Endothelial cell of umbilical vein (primary cell): Measurements from ENCODE around the gene ICE2.

Experiments
- CTCF ChIP-seq, 2 donors: IDR thresholded peaks; 1 replicate in 1 of 2; 2 replicates in 1 of 2; pipeline ENCODE4 v1.5.1; 2011; ENCODE audit warnings: low read length in 2 of 2, mild to moderate bottlenecking in 2 of 2, moderate library complexity in 2 of 2, control low read depth in 1 of 2, inconsistent platforms in 1 of 2, low read depth in 1 of 2; ENCODE audit not compliant: insufficient read depth in 1 of 2; ENCODE audit errors: extremely low read depth in 1 of 2
- EZH2 ChIP-seq: IDR thresholded peaks from 2 replicates; pipeline ENCODE4 v1.6.1; 2012; ENCODE audit warnings: borderline replicate concordance, low read depth, mild to moderate bottlenecking, moderate library complexity, low read length, inconsistent platforms; ENCODE audit not compliant: severe bottlenecking
- FOS ChIP-seq: IDR thresholded peaks from 2 replicates; pipeline ENCODE4 v1.6.1; 2011; ENCODE audit warnings: mild to moderate bottlenecking, low read length, moderate library complexity, borderline replicate concordance; ENCODE audit not compliant: insufficient read depth
- GATA2 ChIP-seq: IDR thresholded peaks from 2 replicates; pipeline ENCODE4 v1.7.0; 2011; ENCODE audit warnings: low read depth, mild to moderate bottlenecking, moderate library complexity, mixed read lengths, low read length; ENCODE audit not compliant: insufficient read length, insufficient read depth
- JUN ChIP-seq: IDR thresholded peaks from 2 replicates; pipeline ENCODE4 v1.6.1; 2011; ENCODE audit warnings: borderline replicate concordance, low read depth; ENCODE audit not compliant: insufficient read length, insufficient read depth
- MAX ChIP-seq: IDR thresholded peaks from 2 replicates; pipeline ENCODE4 v1.6.1; 2011; ENCODE audit not compliant: insufficient read depth, insufficient read length
- MYC ChIP-seq: IDR thresholded peaks from one replicate; pipeline ENCODE4 v1.6.1; 2011; ENCODE audit warnings: mild to moderate bottlenecking, low read depth, low read length
- POLR2A ChIP-seq: IDR thresholded peaks from 2 replicates; pipeline ENCODE4 v1.6.1; 2012; ENCODE audit warnings: low read depth, mild to moderate bottlenecking, control low read depth, low read length
- POLR2AphosphoS5 ChIP-seq: IDR thresholded peaks from 2 replicates; pipeline ENCODE4 v1.6.1; 2012; ENCODE audit warnings: low read depth, mild to moderate bottlenecking, control low read depth, low read length, moderate library complexity; ENCODE audit not compliant: insufficient read depth

- TF ChIP-seq CTCF (IDR thresholded peaks at IDR 0.05; ENCODE audit: extremely low read depth in 1 of 2, insufficient read depth in 1 of 2, low read depth in 1 of 2, low read length in 2 of 2) (no peak), EZH2 (no peak), MAX (no peak), JUN (no peak), POLR2A (peak; percentile 43), MYC (no peak), POLR2AphosphoS5 (peak; percentile 60), FOS (no peak), GATA2 (no peak)
These were observed 84.2 kb downstream of the ICE2 start for GRCh38 chr15:60394689-60395097.
